ENCODE data around the gene HOXD11. TPM values are rescaled to one million over a fixed set of nuclear protein-coding genes. Genes with fewer than 3 reads are reported as not detected.
A peak's percentile ranks its signal among the peaks of the same experiment; 100 is the strongest.

The HOXD11 gene
- total and polyA plus RNA-seq, 2 experiments from 2014 or later = 28.4 to 30.0 TPM

GRCh38 chr2:176137906-176138305 lies 30.8 kb downstream of the HOXD11 start:
- no peaks in the 10 kb centered on the region for H3K9me3 ChIP-seq (ENCODE audit: low read depth)
- peak overlapping the region; percentile 85 for H3K4me3 ChIP-seq
- no peaks in the 10 kb centered on the region for H3K27me3 ChIP-seq (replicated peaks; ENCODE audit: insufficient read depth)
- H3K9ac ChIP-seq = peak overlapping the region; percentile 97
- H3K9me2 ChIP-seq (ENCODE audit: insufficient read depth) = no peaks in the 10 kb centered on the region
- peak overlapping the region; percentile 64 for H2AFZ ChIP-seq
- whole genome bisulfite sequencing, 2 experiments (ENCODE audit: low coverage in 1 of 2, low lambda C conversion rate in 2 of 2, missing lambda C conversion rate in 2 of 2) = 19 to 29% methylated on average over 8 of the region's 8 CpGs
- no peaks in the 10 kb centered on the region for H3K36me3 ChIP-seq (ENCODE audit: low read depth)
- peak; percentile 72 for DNase-seq
- peaks cover 98% of the 10 kb centered on the region for H3K79me2 ChIP-seq (ENCODE audit: insufficient read depth)
- TF ChIP-seq EZH2phosphoT487 (IDR thresholded peaks at IDR 0.05; ENCODE audit: insufficient read depth, low read depth) (no peak), EZH2 (IDR thresholded peaks at IDR 0.05; ENCODE audit: insufficient read depth, poor library complexity, severe bottlenecking) (no peak)
- H3K27ac ChIP-seq = peak overlapping the region; percentile 96
- H4K20me1 ChIP-seq (ENCODE audit: insufficient read depth) = no peaks in the 10 kb centered on the region
- H3K4me2 ChIP-seq (ENCODE audit: unreplicated experiment) = peak overlapping the region; percentile 93
- H3K4me1 ChIP-seq (ENCODE audit: insufficient read depth) = peaks cover 44% of the 10 kb centered on the region
- in situ Hi-C loops (cut with MboI) = no loop called here
- H3F3A ChIP-seq (ENCODE audit: insufficient read depth) = peaks cover 51% of the 10 kb centered on the region

GRCh38 chr2:176138526-176138922 lies 31.4 kb downstream of the HOXD11 start:
- peaks cover 45% of the 10 kb centered on the region for H3F3A ChIP-seq (ENCODE audit: insufficient read depth)
- peaks cover 98% of the 10 kb centered on the region for H3K79me2 ChIP-seq (ENCODE audit: insufficient read depth)
- no peaks in the 10 kb centered on the region for H3K27me3 ChIP-seq (replicated peaks; ENCODE audit: insufficient read depth)
- H2AFZ ChIP-seq = peak overlapping the region; percentile 64
- H3K4me1 ChIP-seq (ENCODE audit: insufficient read depth) = peaks cover 37% of the 10 kb centered on the region
- TF ChIP-seq EZH2 (IDR thresholded peaks at IDR 0.05; ENCODE audit: insufficient read depth, poor library complexity, severe bottlenecking) (no peak), EZH2phosphoT487 (IDR thresholded peaks at IDR 0.05; ENCODE audit: insufficient read depth, low read depth) (no peak)
- DNase-seq = peak; percentile 77
- H3K9ac ChIP-seq = peak overlapping the region; percentile 97
- H3K9me3 ChIP-seq (ENCODE audit: low read depth) = no peaks in the 10 kb centered on the region
- H3K9me2 ChIP-seq (ENCODE audit: insufficient read depth) = no peaks in the 10 kb centered on the region
- H4K20me1 ChIP-seq (ENCODE audit: insufficient read depth) = no peaks in the 10 kb centered on the region
- peak overlapping the region; percentile 93 for H3K4me2 ChIP-seq (ENCODE audit: unreplicated experiment)
- 8 to 10% methylated on average over 14 of the region's 14 CpGs for WGBS, 2 experiments (ENCODE audit: low coverage in 1 of 2, low lambda C conversion rate in 2 of 2, missing lambda C conversion rate in 2 of 2)
- H3K27ac ChIP-seq = peak overlapping the region; percentile 96
- H3K4me3 ChIP-seq = peak overlapping the region; percentile 85
- no peaks in the 10 kb centered on the region for H3K36me3 ChIP-seq (ENCODE audit: low read depth)
- in situ Hi-C loops (cut with MboI) = no loop called here

GRCh38 chr2:176138923-176139660 lies 32.0 kb downstream of the HOXD11 start:
- Histone ChIP-seq H2AFZ (peak overlapping the region; percentile 64), H3K27me3 (replicated peaks; ENCODE audit: insufficient read depth) (no peaks in the 10 kb centered on the region), H3K4me2 (ENCODE audit: unreplicated experiment) (peak overlapping the region; percentile 93), H3K9ac (peak overlapping the region; percentile 97), H3K79me2 (ENCODE audit: insufficient read depth) (peaks cover 98% of the 10 kb centered on the region), H3K4me1 (ENCODE audit: insufficient read depth) (peaks cover 36% of the 10 kb centered on the region), H3K27ac (peak overlapping the region; percentile 96), H4K20me1 (ENCODE audit: insufficient read depth) (no peaks in the 10 kb centered on the region), H3K9me2 (ENCODE audit: insufficient read depth) (no peaks in the 10 kb centered on the region), H3K36me3 (ENCODE audit: low read depth) (no peaks in the 10 kb centered on the region), H3F3A (ENCODE audit: insufficient read depth) (peaks cover 40% of the 10 kb centered on the region), H3K4me3 (peak overlapping the region; percentile 85), H3K9me3 (ENCODE audit: low read depth) (no peaks in the 10 kb centered on the region)
- TF ChIP-seq EZH2phosphoT487 (IDR thresholded peaks at IDR 0.05; ENCODE audit: insufficient read depth, low read depth) (no peak), EZH2 (IDR thresholded peaks at IDR 0.05; ENCODE audit: insufficient read depth, poor library complexity, severe bottlenecking) (no peak)
- in situ Hi-C loops (cut with MboI) = no loop called here
- DNase-seq = peak; percentile 68
- 4% methylated on average over 28 of the region's 28 CpGs for WGBS, 2 experiments (ENCODE audit: low coverage in 1 of 2, low lambda C conversion rate in 2 of 2, missing lambda C conversion rate in 2 of 2)

- in situ Hi-C loops (cut with MboI) = loop anchor here (5.0 to 10.0 kb wide), 2 partner anchors 315 to 407 kb away; no protein-coding TSS in a partner anchor
Measured at GRCh38 chr2:176139661-176140512, 32.8 kb downstream of the HOXD11 start.

More at GRCh38 chr2:176139661-176140512, 32.8 kb downstream of the HOXD11 start:
- H3K4me1 ChIP-seq (ENCODE audit: insufficient read depth) = peaks cover 30% of the 10 kb centered on the region
- peaks cover 98% of the 10 kb centered on the region for H3K79me2 ChIP-seq (ENCODE audit: insufficient read depth)
- no peaks in the 10 kb centered on the region for H3K9me2 ChIP-seq (ENCODE audit: insufficient read depth)
- peak overlapping the region; percentile 97 for H3K9ac ChIP-seq
- no peaks in the 10 kb centered on the region for H4K20me1 ChIP-seq (ENCODE audit: insufficient read depth)
- no peaks in the 10 kb centered on the region for H3K27me3 ChIP-seq (replicated peaks; ENCODE audit: insufficient read depth)
- no peaks in the 10 kb centered on the region for H3K9me3 ChIP-seq (ENCODE audit: low read depth)
- peak; percentile 77 for DNase-seq
- H2AFZ ChIP-seq = peak overlapping the region; percentile 67
- peak overlapping the region; percentile 93 for H3K4me2 ChIP-seq (ENCODE audit: unreplicated experiment)
- H3K36me3 ChIP-seq (ENCODE audit: low read depth) = no peaks in the 10 kb centered on the region
- H3F3A ChIP-seq (ENCODE audit: insufficient read depth) = peaks cover 32% of the 10 kb centered on the region
- H3K4me3 ChIP-seq = peak overlapping the region; percentile 85
- WGBS, 2 experiments (ENCODE audit: low coverage in 1 of 2, low lambda C conversion rate in 2 of 2, missing lambda C conversion rate in 2 of 2) = 3 to 4% methylated on average over 35 to 41 of the region's 41 CpGs
- H3K27ac ChIP-seq = peak overlapping the region; percentile 96
- TF ChIP-seq EZH2phosphoT487 (IDR thresholded peaks at IDR 0.05; ENCODE audit: insufficient read depth, low read depth) = no peak
- no peak for TF ChIP-seq EZH2 (IDR thresholded peaks at IDR 0.05; ENCODE audit: insufficient read depth, poor library complexity, severe bottlenecking)

All from GM23248 (cell line).